OCI-LY3 (cell line): ENCODE measurements around the gene SLC35E3.

Experiments
- H2AFZ ChIP-seq: fragments of 200-600, 300-600 bp; shearing (Covaris generic); 2 replicates; pipeline ENCODE4 v1.6.0; 2014; ENCODE audit warnings: antibody characterized with exemption, low read depth, low read length
- H3K27ac ChIP-seq: fragments of 200-600, 300-600 bp; sonication (generic); 2 replicates; pipeline ENCODE4 v1.5.1; 2014; ENCODE audit warnings: mild to moderate bottlenecking, low read length, moderate library complexity, mixed read lengths
- H3K27me3 ChIP-seq: fragments of 200-600, 300-600 bp; sonication (generic); 2 replicates; pipeline ENCODE4 v1.6.1; 2014; ENCODE audit warnings: low read depth, low read length, mixed read lengths
- H3K36me3 ChIP-seq: fragments of 200-600, 300-600 bp; sonication (generic); replicated peaks from 2 replicates; pipeline ENCODE3; 2014; ENCODE audit warnings: low read depth, low read length, mixed read lengths
- H3K4me1 ChIP-seq: fragments of 300-600, 200-600 bp; sonication (generic); 2 replicates; pipeline ENCODE4 v1.6.1; 2014; ENCODE audit warnings: low read length, mixed read lengths
- H3K4me2 ChIP-seq: fragments of 200-600, 300-600 bp; sonication (generic); 2 replicates; pipeline ENCODE4 v1.6.1; 2014; ENCODE audit warnings: low read length, mixed read lengths
- H3K4me3 ChIP-seq: fragments of 300-600, 200-600 bp; sonication (generic); 2 replicates; pipeline ENCODE4 v1.5.1; 2014; ENCODE audit warnings: antibody characterized with exemption, mild to moderate bottlenecking, low read length, moderate library complexity
- H3K79me2 ChIP-seq: fragments of 300-600, 200-600 bp; shearing (Covaris generic); 2 replicates; pipeline ENCODE4 v1.6.1; 2014; ENCODE audit warnings: mild to moderate bottlenecking, low read length, mixed read lengths
- H3K9ac ChIP-seq: fragments of 300-600, 200-600 bp; shearing (Covaris generic); 2 replicates; pipeline ENCODE4 v1.6.0; 2014; ENCODE audit warnings: mild to moderate bottlenecking, low read length, moderate library complexity
- H3K9me3 ChIP-seq: fragments of 200-600, 300-600 bp; shearing (Covaris generic); 2 replicates; pipeline ENCODE4 v1.6.1; 2014; ENCODE audit warnings: low read length, mixed read lengths; ENCODE audit not compliant: insufficient read depth
- H4K20me1 ChIP-seq: fragments of 200-600, 300-600 bp; sonication (generic); 2 replicates; pipeline ENCODE4 v1.6.1; 2016; ENCODE audit warnings: low read length, mixed read lengths; ENCODE audit not compliant: insufficient read depth
- EZH2phosphoT487 ChIP-seq: fragments of 200-600 bp; shearing (Covaris generic); IDR thresholded peaks from 2 replicates; pipeline ENCODE4 v1.6.1; 2018; ENCODE audit warnings: antibody characterized with exemption, mixed run types, low read depth
- TF ChIP-seq, protein P1 (sequence below): fragments of 200-600, 300-600 bp; sonication (generic); IDR thresholded peaks from 2 replicates; pipeline ENCODE4 v1.5.1; 2014; ENCODE audit warnings: antibody characterized with exemption, low read length, low read depth

Gene SLC35E3

DNA sequence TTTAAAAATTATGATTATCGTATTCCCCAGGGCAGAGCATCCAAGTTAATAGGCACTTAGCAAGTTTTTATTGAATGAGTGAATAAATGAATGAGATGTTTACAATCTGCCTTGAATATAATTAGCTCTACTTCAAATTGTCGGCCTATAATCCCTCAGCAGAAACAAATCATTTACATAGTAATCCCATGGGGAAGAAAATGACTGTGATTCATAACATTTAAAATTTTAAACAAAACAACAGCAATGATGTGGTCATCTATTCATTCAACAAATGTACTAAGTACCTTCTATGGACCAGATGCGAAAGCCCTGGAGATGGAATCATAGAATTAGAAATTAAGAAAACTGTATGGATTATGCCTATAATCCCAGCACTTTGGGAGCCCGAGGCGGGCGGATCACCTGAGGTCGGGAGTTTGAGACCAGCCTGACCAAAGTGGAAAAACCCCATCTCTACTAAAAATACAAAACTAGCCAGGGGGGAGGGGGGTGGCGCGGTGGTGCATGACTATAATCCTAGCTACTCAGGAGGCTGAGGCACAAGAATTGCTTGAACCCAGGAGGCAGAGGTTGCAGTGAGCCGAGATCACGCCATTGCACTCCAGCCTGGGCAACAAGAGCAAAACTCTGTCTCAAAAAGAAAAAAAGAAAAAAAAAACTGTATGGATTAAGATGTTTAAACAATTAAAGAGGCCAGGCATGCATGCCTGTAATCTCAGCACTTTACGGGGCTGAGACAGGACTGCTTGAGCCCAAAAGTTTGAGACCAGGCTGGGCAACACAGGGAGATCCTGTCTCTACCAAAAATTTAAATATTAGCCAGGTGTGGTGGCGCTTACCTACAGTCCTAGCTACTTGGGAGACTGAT is 44.3 kb downstream of the SLC35E3 start:
- Histone ChIP-seq H3K27me3 (no peaks in the 10 kb centered on the region), H3K4me2 (peak overlapping the region; percentile 45), H3K9ac (no peak overlapping the region), H3K4me3 (peak overlapping the region; percentile 35; the same call in 1 of the 2 replicates), H2AFZ (no peak overlapping the region), H3K27ac (no peak overlapping the region), H3K36me3 (no peaks in the 10 kb centered on the region), H3K79me2 (no peaks in the 10 kb centered on the region), H4K20me1 (no peaks in the 10 kb centered on the region), H3K4me1 (peaks cover 29% of the 10 kb centered on the region), H3K9me3 (no peaks in the 10 kb centered on the region)
- no peak for TF ChIP-seq EZH2phosphoT487
- TF ChIP-seq, protein P1, sequence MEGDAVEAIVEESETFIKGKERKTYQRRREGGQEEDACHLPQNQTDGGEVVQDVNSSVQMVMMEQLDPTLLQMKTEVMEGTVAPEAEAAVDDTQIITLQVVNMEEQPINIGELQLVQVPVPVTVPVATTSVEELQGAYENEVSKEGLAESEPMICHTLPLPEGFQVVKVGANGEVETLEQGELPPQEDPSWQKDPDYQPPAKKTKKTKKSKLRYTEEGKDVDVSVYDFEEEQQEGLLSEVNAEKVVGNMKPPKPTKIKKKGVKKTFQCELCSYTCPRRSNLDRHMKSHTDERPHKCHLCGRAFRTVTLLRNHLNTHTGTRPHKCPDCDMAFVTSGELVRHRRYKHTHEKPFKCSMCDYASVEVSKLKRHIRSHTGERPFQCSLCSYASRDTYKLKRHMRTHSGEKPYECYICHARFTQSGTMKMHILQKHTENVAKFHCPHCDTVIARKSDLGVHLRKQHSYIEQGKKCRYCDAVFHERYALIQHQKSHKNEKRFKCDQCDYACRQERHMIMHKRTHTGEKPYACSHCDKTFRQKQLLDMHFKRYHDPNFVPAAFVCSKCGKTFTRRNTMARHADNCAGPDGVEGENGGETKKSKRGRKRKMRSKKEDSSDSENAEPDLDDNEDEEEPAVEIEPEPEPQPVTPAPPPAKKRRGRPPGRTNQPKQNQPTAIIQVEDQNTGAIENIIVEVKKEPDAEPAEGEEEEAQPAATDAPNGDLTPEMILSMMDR, result no peak

DNA sequence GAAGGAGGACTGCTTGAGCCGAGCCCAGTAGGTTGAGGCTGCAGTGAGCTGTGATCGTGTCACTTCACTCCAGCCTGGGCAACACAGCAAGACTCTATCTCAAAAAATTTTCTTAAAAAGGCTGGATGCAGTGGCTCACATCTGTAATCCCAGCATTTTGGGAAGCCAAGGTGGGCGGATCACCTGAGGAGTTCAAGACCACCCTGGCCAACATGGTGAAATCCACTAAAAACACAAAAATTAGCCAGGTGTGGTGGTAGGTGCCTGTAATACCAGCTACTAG is 44.9 kb downstream of the SLC35E3 start:
- Histone ChIP-seq H4K20me1 (no peaks in the 10 kb centered on the region), H3K4me3 (no peak overlapping the region), H2AFZ (no peak overlapping the region), H3K4me1 (peaks cover 23% of the 10 kb centered on the region), H3K4me2 (no peak overlapping the region), H3K79me2 (no peaks in the 10 kb centered on the region), H3K9me3 (no peaks in the 10 kb centered on the region), H3K36me3 (no peaks in the 10 kb centered on the region), H3K27me3 (no peaks in the 10 kb centered on the region), H3K9ac (no peak overlapping the region), H3K27ac (no peak overlapping the region)
- TF ChIP-seq, protein P1, result no peak
- no peak for TF ChIP-seq EZH2phosphoT487

DNA sequence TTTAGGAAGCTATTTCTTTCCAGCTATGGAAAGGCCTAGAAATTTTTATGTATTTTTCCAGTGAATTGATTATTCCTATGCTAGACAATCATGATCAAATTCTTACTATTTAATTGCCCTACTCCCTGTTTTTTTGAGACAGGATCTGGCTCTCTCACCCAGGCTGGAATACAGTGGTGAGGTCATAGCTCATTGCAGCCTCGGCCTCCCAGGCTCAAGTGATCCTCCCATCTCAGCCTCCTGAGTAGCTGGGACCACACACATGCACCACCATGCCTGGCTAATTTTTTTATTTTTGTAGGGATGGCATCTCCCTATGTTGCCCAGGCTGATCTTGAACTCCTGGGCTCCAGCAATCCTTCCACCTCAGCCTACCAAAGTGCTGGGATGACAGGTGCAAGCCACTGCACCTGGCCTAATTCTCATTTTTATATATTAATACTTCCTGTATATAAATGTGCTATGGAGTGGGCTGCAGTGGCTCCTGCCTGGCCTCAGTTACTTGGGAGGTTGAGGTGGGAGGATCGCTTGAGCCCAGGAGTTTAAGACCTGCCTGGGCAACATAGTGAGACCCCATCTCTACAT is 46.0 kb downstream of the SLC35E3 start:
- Histone ChIP-seq H3K4me3 (no peak overlapping the region), H2AFZ (no peak overlapping the region), H3K9ac (no peak overlapping the region), H3K9me3 (no peaks in the 10 kb centered on the region), H3K4me2 (no peak overlapping the region), H3K27me3 (no peaks in the 10 kb centered on the region), H3K27ac (no peak overlapping the region), H3K79me2 (no peaks in the 10 kb centered on the region), H3K4me1 (peaks cover 19% of the 10 kb centered on the region), H3K36me3 (no peaks in the 10 kb centered on the region), H4K20me1 (no peaks in the 10 kb centered on the region)
- TF ChIP-seq, protein P1, result no peak
- TF ChIP-seq EZH2phosphoT487, result no peak

DNA sequence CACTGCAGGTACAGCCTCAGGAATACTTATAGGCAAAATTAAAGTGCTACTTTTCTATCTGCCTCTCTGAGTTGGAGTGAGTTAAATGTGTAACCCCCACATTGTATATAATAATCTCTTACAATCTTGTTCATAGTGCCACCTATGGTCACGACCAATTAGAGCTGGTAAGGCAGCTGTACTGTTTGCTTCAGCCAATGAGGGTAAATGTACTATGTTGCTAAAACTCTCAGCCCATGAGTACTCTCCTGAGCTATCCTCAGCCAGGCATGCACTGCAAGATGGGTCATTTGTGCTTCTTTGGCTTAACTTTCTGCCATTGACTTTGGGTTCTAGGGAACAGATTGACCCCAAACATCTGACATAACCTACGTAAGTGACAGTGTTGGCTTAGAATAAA is 47.0 kb downstream of the SLC35E3 start:
- Histone ChIP-seq H3K4me1 (peaks cover 9% of the 10 kb centered on the region), H3K9me3 (no peaks in the 10 kb centered on the region), H3K27ac (no peak overlapping the region), H3K79me2 (no peaks in the 10 kb centered on the region), H3K36me3 (no peaks in the 10 kb centered on the region), H3K4me2 (no peak overlapping the region), H3K9ac (no peak overlapping the region), H3K27me3 (no peaks in the 10 kb centered on the region), H2AFZ (peak overlapping the region; percentile 56; the same call in 1 of the 2 replicates), H4K20me1 (no peaks in the 10 kb centered on the region), H3K4me3 (no peak overlapping the region)
- TF ChIP-seq EZH2phosphoT487, result no peak
- TF ChIP-seq, protein P1, result peak; percentile 36
